ENCODE results near the gene HOXC5. TPM values are rescaled to one million over a fixed set of nuclear protein-coding genes. Genes with fewer than 3 reads are reported as not detected.

Gene HOXC5
- total RNA-seq, 1 experiment from 2014 or later, result not detected

- Histone ChIP-seq H2BK15ac (ENCODE audit: low read depth, low read length) (no peak overlapping the region), H3K4me2 (ENCODE audit: insufficient read depth, insufficient read length, low read length) (no peak overlapping the region), H2BK20ac (ENCODE audit: low read depth, low read length, poor library complexity, severe bottlenecking) (no peak overlapping the region), H3K79me2 (ENCODE audit: insufficient read depth, low read length) (no peaks in the 10 kb centered on the region), H2AFZ (ENCODE audit: low read length) (no peak overlapping the region), H2AK5ac (ENCODE audit: insufficient read length, low read length) (no peak overlapping the region), H3K9me3 (ENCODE audit: control insufficient read depth, low read depth, low read length) (no peaks in the 10 kb centered on the region), H3K56ac (ENCODE audit: insufficient read length, low read depth, low read length) (no peak overlapping the region), H2BK120ac (ENCODE audit: low read depth, low read length, poor library complexity, severe bottlenecking) (no peak overlapping the region), H4K91ac (ENCODE audit: insufficient read length, low read depth, low read length) (no peak overlapping the region), H3K27me3 (ENCODE audit: insufficient read depth, low read length) (peaks cover 100% of the 10 kb centered on the region), H3K4ac (ENCODE audit: low read depth, low read length) (no peak overlapping the region), H3K14ac (ENCODE audit: insufficient read depth, low read length) (no peak overlapping the region), H3K9ac (ENCODE audit: extremely low read depth, insufficient read length, low read length) (no peak overlapping the region), H3K18ac (ENCODE audit: insufficient read length, low read depth, low read length) (no peak overlapping the region), H4K20me1 (ENCODE audit: control insufficient read depth, insufficient read depth, insufficient read length) (no peaks in the 10 kb centered on the region), H3K23ac (ENCODE audit: insufficient read length, low read depth, low read length) (no peak overlapping the region), H3K79me1 (ENCODE audit: insufficient read depth, low read depth, low read length, poor library complexity, severe bottlenecking) (no peaks in the 10 kb centered on the region), H3K23me2 (ENCODE audit: insufficient read length, low read depth, low read length, poor library complexity, severe bottlenecking) (no peaks in the 10 kb centered on the region), H3K27ac (ENCODE audit: insufficient read length, low read depth, low read length) (no peak overlapping the region), H2BK5ac (ENCODE audit: insufficient read length, low read length) (no peak overlapping the region), H2BK12ac (ENCODE audit: insufficient read length, low read depth, low read length) (no peak overlapping the region), H4K5ac (ENCODE audit: insufficient read length, low read depth, low read length) (no peak overlapping the region), H4K8ac (replicated peaks; ENCODE audit: insufficient read length, low read depth, low read length) (no peak overlapping the region), H3K4me1 (ENCODE audit: insufficient read depth, low read length) (no peaks in the 10 kb centered on the region), H3T11ph (ENCODE audit: low read length) (no peak overlapping the region)
- DNase-seq, result no peak
- peaks cover 7 to 8% of the 10 kb centered on the region in 2 experiments; a peak in 4 of 5 replicates for H3K9me3 Mint-ChIP-seq
- WGBS (ENCODE audit: extremely low coverage, insufficient read length, low lambda C conversion rate), result no CpG with 5 or more reads among the region's 3 CpGs
- H3K27me3 Mint-ChIP-seq (ENCODE audit: low read depth), result peaks cover 100% of the 10 kb centered on the region
- TF ChIP-seq CTCF (conservative IDR thresholded peaks at IDR 0.05), result no peak
- peaks cover 0 to 6% of the 10 kb centered on the region in 2 experiments; a peak in 2 of 4 replicates for H3K4me1 Mint-ChIP-seq
- no peak overlapping the region; a peak in 1 of 7 replicates for H3K27ac Mint-ChIP-seq
- H3K4me3 Mint-ChIP-seq, result no peak overlapping the region
- peaks cover 0 to 1% (median 0%) of the 10 kb centered on the region in 3 experiments; a peak in 1 of 7 replicates for H3K36me3 Mint-ChIP-seq (ENCODE audit: insufficient read depth in 1 of 3, low read depth in 3 of 3)
These were observed 7.8 kb downstream of the HOXC5 start for GRCh38 chr12:54040648-54041047.
